GM18519 (cell line): Measurements from ENCODE around the gene AHSG.
A peak's percentile ranks its signal among the peaks of the same experiment; 100 is the strongest.
"Not testable (repeated sequence)": the region's sequence is repeated elsewhere in the genome, so short reads cannot be mapped to it uniquely, and the experiment has no call there.

Experiments used
- ATAC-seq: cut with Tn5 transposase; IDR thresholded peaks from one replicate; pipeline ENCODE4 v1.9.1; 2021; ENCODE audit warnings: mild to moderate bottlenecking, moderate library complexity; ENCODE audit not compliant: unreplicated experiment, low FRiP score

Gene AHSG

DNA sequence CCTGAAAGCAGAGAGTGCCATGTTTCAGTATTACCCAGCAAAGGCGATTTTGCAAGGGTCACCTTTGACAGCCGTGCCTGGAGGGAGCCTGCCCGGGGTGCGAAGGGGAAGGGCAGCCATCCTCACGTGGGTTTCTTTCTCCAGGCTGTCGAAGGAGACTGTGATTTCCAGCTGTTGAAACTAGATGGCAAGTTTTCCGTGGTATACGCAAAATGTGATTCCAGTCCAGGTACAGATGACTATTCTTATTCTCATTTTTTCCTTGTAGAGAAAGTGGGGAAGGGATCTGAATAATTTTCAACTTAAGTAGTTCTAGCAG is 3.4 kb downstream of the AHSG start:
- ATAC-seq: no peak

- peak; percentile 61 for ATAC-seq
Measured at GRCh38 chr3:186617036-186617946, 4.4 kb downstream of the AHSG start.

DNA sequence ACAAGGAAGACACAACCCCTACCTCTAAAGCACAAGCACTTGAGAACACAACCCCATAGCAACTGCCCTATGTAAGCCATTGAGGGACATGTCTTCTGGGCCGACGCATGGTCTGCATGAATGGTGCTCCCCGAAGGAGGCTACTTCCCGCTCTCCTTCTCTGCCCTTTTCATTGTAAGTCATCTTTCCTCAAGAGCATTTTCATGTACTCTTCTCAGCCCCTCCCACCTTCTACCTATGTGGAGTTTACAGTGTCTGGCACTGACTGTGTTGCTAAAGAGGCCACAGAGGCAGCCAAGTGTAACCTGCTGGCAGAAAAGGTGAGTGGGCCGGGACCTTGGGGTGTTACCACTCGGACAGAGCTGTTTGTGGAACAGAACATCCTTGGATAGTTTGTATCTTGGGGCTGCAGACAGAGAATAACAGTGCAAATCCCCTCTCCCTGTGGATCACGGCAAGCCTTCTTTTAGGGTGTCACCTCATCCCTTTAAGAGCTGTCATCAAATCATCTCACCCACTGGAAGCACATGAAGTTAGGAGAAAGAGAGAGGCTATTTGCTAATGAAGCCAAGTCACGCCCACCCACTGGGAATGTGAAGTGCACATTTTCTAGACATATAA is 5.6 kb downstream of the AHSG start:
- no peak for ATAC-seq

- no peak for ATAC-seq
Measured at GRCh38 chr3:186619787-186620212, 6.9 kb downstream of the AHSG start.

DNA sequence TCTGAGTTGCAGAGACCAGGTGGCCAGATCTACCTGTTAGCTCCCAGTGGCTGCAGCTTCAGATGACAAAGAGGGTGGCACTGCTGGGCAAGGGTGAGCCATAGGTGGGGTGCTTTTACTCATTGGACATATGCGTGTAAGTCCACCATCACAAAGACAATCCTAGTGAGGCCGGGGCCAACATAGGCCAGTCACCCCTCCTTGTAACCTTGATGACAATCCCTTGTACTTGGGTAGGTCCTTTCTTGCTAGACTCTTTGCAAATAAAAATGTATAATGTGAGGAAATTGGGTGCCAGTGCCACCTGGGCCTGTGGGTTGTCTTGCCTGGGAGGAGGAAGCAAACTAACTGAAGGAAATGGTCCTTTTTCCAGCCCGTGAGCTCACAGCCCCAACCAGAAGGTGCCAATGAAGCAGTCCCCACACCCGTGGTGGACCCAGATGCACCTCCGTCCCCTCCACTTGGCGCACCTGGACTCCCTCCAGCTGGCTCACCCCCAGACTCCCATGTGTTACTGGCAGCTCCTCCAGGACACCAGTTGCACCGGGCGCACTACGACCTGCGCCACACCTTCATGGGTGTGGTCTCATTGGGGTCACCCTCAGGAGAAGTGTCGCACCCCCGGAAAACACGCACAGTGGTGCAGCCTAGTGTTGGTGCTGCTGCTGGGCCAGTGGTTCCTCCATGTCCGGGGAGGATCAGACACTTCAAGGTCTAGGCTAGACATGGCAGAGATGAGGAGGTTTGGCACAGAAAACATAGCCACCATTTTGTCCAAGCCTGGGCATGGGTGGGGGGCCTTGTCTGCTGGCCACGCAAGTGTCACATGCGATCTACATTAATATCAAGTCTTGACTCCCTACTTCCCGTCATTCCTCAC is 7.6 kb downstream of the AHSG start:
- ATAC-seq: no peak

GRCh38 chr3:186621894-186622650 is 9.2 kb downstream of the AHSG start:
- no peak for ATAC-seq

DNA sequence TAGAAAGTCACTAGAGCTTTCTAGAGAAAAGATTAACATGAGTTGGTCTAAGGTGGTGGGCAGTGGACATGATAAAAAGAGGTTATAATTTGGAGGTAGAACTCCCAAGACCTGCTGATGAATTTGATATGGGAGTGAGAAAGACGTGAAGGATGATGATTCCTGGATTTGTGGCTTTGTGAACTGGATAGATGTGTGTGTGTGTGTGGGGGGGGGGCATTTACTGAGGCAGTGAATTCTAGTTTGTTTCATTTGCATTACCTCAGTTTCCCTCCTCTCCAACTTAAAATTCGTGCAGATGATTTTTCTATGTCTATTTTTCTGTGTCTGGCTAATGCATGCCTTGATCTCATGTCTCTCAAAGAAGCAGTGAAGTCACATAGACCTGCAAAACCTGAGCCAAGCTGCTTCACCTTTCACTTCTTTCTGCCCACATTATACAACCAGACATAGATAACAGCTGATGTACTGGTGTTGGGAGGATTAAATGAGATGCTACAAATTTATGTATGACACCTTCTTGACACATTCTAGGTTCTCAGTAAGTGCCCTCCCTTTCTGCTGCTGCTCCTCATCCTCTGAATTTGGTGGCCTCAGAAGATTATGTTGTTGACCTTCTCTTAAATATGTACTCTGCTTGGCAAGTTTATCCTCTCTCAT is 9.9 kb downstream of the AHSG start:
- no peak for ATAC-seq

DNA sequence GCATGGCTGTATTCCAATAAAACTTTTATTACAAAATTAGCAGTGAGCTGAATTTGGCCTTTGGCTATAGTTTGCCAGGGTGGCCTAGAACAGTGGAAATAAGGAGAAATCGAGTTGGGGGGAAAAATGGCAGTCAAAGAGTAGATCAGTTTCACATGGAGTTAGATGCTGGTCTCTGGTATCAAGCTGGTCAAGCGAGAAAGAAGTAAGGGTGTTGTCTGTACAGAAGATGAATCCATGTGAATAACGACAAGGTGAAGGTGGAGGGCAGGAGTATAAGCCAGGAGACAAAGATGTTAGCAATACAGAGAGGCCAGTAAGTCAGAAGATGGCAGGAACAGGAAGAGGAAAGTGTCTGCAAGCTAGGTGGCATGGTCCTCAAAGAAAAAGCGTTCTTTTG is 11.7 kb downstream of the AHSG start:
- ATAC-seq: no peak

GRCh38 chr3:186625600-186626042 is 12.8 kb downstream of the AHSG start:
- ATAC-seq: no peak

DNA sequence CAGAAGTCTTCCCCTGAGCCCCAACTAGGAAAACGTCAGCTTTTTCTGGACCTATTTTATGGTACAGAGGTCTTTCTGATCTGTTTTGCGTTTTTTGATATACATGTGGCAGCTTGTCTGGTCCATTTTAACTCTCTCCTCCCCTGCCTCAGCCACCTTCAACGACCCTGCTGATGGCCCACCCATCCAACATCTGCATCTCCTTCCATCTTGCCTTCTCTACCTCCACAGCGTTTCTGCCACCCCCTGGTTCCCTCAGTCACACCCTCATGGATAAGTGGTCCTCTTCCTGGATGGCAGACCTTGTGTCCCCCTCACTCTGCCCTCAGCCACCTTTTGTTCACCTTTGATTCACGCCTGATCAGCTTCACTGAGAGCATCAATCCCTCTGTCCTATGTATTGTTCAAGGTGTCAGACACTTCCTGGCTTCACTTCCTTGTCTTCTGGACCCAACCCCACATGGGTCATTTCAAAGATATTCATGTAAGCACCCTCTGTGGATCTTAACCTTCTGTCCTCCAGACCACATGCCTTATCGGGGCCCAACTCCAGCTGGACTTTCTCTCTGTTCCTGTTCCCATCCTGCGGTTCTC is 13.5 kb downstream of the AHSG start:
- no peak for ATAC-seq

DNA sequence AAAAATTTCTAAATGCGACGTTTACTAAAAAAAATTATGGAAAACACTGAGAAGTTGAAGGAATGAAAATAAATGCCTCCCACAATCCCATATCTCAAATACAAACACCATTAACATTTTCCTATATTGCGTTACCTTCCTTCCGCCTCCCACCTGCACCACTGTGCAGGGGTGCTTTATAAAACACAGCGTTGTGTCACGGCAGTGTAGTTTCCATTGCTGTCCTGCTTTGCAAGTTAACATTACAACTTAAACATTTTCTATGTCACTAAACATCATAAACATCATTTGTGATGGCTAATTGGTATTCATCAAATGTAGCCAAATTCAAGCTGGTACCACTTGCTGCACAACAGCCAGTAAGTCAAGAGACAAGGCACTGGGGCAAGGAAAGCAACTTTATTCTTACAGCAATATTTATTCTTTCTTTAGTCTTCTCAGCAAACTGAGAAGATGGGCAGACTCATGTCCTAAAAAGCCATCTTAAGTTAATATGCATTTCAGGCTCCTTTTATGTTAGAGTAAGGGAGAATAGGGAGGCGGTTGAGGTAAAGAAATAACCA is 15.1 kb downstream of the AHSG start:
- no peak for ATAC-seq

DNA sequence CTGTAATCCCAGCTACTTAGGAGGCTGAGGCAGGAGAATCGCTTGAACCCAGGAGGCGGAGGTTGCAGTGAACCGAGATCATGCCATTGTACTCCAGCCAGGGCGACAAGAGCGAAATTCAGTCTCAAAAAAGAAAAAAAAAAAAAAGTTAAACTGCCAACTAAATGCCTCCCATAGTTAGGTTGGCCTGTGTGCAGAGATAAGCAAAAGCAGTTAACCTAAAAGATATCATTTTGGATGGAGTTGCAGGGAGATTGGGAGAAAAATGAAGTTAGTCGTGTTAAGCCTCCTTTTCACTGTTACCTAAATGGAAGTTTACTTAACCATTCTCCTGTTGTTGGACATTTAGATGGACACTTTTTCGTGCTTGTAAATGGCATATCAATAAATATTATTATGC is 15.9 kb downstream of the AHSG start:
- no peak for ATAC-seq

DNA sequence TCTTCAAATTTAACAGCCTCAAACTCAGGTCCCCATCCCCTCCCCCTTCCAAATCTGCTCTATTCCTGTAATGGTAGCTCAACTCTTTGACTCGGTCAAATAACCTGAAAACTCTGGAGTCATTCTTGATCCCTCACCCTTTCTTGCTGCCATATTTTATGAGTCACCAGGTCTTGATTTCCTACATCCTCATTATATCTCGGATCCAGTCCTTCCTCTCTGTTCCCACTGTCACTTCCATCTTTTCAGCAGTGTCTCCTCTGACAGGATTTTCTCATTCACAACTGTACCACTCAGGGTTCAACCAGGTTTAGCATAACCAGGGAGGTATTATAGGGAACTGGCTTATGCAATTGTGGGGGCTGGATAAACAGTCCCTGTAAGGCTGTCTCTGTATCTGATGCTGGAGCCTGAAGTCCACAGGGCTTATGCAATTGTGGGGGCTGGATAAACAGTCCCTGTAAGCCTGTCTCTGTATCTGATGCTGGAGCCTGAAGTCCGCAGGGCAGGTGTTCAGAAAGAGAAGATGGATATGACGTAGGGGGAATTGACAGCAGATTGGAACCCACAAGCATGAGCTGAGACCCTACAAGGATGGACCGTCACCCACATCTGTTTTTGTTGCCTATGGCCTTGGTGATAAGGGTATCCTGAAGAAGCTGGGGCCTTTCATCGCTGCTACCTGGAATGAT is 18.2 kb downstream of the AHSG start:
- no peak for ATAC-seq

GRCh38 chr3:186633481-186633880 is 20.6 kb downstream of the AHSG start:
- ATAC-seq: no peak

DNA sequence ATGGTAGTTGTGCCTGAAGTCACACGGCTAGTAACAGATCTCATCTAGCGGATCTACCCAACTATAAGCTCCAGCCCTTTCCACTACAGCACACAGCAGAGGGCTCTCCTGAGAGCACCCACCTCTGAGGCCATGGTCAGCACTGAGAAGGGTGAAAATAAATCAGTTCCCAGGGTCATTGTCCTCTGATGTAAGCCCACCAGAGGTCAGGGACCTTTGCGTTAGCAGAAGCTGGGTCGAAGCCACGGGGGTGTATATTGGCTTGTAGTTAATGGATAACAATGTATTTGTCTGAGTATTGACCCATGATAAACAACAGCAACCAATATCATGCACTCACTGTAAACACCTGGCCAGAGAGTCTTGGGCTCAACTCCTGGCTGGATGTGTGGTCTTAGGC is 21.3 kb downstream of the AHSG start:
- ATAC-seq: not testable (repeated sequence)

DNA sequence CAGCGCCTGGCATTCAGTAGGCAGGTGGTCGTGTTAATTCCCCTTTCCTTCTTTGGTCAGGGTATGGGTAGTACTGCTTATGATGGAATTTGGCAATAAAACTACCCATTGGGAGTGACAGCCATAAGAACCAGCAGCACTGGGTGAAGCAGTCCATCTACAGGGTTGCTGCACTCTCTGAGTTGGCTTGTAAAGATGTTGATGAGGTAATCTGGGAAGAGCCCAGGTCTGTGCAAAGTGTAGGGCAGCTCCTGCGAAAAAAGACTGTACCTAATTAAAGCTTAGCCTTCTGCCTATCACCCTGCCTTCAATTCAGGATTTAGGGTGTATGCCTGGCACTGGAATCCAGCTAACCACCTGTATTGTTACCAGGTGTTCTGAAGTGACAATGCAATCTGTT is 22.7 kb downstream of the AHSG start:
- no peak for ATAC-seq

- no peak for ATAC-seq
Measured at GRCh38 chr3:186636536-186636935, 23.7 kb downstream of the AHSG start.

DNA sequence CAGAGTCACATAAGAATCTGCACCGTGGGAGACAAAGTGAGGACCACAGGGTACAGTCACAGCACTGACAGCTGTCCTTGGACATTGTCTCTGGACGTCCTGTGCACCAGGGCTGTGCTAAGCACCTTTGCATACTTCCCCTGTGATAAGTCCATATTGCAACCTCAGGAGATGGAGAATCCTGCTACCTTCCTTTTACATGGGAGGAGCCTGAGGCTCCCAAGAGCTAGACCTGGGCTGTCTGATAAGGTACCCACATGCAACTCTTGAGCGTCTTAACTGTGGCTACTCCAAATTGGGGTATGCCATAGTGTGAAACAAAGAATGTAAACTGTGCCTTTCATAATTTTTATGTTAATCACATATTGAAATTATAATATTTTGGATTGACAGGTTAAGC is 24.8 kb downstream of the AHSG start:
- no peak for ATAC-seq

GRCh38 chr3:186638259-186638658 is 25.4 kb downstream of the AHSG start:
- ATAC-seq: no peak
